ENCODE data around the gene AOX1.

GRCh38 chr2:200652158-200652557 is 66.3 kb downstream of the AOX1 start:
- TF ChIP-seq SMC3 (IDR thresholded peaks at IDR 0.05; ENCODE audit: low read depth, low read length): no peak
- no peak for TF ChIP-seq RAD21 (IDR thresholded peaks at IDR 0.05; ENCODE audit: low read length)
- TF ChIP-seq TAF1 (IDR thresholded peaks at IDR 0.05; ENCODE audit: borderline replicate concordance, low read depth, low read length): no peak
- no peak for TF ChIP-seq RFX5 (IDR thresholded peaks at IDR 0.05; ENCODE audit: low read length)
- TF ChIP-seq CTCF (IDR thresholded peaks at IDR 0.05): no peak
